Stimulated activated CD4-positive, alpha-beta T cell treated with anti-CD3 and anti-CD28 coated beads, Interleukin-15, amount 100 ng/mL, for 1 hour (primary cell): ENCODE results near the gene DMAP1.

ENCODE experiments used
- DNase-seq, 2 donors: peaks; one replicate each; pipeline ENCODE4 v3.0.0-alpha.2; 2020; ENCODE audit warnings: low read depth in 1 of 2, low spot score in 1 of 2

The DMAP1 gene

DNA sequence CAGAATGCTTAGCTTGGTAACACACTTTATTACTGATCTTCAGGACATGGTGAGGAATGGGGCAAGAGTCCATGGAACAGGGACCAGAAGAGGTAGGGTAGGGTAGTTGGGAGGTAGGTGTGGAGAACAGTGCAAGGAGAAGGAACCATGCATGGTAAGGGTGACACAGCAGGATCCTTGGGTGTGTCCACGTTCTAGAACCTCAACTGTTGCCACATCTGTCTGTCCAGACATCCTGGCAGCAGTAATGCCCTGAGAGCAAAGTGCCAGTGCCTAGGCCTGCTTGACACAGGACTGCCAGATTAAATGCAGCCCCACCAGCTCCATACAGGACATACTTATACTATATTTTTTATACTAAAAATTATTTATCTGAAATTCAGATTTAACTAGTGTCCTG lies 13.9 kb downstream of the DMAP1 start:
- DNase-seq, result no peak

DNA sequence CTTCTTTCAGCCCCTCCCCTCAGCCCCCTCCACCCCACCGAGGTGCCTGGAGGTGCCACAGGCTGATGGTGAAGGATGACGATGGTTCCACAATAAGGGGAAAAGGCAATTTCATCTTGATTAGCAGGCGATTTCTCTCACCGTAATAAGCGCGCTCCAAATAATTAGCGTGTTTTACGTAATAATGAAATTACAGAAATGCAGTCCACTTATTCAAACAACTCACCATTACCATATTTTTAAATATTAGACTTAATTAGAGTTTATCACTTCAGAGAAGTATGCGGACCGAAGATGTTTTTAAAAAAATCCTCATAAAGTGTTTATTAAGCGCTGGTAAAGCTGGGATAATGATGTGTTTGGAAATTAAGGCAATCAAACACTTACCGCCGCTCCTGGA lies 14.9 kb downstream of the DMAP1 start:
- no peak for DNase-seq

DNA sequence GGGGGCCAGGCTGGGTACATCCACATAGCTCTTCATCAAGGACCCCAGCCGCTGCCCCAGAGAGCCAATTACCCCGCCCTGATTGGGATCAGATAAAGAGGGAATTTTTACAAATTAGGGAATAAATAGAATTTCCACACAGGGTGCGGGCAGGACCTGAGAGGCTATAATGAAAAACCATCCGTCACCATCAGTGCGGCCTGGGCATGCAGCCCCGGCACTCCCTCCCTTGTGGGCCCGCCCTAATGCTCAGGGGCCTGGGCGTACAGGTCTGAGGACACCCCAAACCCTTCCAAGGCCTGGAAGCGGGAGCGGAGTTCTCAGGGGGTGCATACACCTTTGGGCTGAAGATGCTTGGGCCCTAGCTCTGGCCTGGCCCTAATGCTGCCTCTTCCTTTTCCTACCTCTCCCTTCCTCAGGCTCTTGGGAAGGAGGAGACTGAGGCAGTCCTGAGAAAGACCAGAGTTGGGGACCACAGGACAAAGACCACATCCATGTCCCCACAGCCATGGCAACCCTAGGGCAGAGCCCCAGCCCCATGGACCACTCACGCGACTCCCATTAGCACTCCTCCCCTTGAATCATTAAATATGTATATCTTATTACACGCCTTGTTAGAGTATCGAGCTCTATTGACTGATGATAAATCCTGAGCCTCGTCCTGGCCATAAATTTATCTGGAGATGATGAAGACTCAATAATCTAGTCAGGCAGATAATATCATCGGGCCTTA lies 16.3 kb downstream of the DMAP1 start:
- DNase-seq, result no peak

DNA sequence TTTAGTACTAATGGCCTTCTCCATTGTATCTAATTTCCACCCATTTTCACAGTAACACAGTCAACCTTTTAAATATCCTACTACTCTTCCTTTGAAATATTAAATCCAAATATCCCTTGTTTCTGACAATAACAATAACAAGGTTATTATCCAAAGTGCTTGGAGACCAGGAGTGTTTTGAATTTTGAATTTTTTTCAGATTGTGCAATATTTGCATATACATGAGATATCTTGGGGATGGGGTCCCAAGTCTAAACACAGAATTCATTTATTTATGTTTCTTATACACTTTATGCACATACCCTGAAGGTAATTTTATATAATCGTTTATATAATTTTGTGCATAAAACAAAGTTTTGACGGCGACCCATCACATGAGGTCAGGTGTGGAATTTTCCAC lies 17.5 kb downstream of the DMAP1 start:
- no peak for DNase-seq

DNA sequence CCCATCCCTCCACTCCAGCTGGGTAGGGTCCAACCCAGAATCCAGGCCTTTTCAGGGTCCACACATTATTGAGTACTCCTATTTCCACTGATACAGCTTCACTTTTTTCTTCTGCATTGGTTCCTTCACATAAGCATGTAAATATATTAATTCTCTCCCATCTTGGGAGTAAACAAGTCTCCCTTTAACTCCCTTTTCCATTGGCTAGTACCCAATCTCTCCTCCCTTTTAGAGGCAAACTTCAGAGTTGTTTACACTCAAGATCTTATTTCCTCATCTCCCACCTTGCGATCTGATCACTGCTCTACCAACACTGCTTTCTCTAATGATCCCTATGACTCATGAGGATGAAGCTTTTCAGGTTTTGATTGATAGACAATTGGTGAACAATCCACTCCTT lies 20.3 kb downstream of the DMAP1 start:
- no peak for DNase-seq

DNA sequence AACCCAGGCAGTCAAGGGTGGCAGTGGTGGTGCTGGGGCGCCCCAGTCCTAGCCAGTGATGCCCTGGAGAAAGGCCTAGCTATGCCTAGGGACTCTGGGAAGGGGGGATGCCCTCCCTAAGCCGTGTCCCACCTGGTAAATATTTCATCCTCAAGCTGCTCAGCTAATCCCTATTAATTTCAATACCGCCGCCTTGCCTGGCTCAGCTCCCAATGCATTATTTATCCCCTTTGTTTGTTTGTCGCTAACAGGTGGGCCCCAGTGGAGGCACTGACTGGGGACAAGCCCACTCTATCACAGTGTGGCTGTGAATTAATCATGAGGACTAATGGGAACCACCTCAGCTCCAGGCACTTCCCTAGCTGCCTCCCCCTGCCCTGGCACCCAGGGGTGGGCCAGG lies 22.5 kb downstream of the DMAP1 start:
- DNase-seq, result no peak

DNA sequence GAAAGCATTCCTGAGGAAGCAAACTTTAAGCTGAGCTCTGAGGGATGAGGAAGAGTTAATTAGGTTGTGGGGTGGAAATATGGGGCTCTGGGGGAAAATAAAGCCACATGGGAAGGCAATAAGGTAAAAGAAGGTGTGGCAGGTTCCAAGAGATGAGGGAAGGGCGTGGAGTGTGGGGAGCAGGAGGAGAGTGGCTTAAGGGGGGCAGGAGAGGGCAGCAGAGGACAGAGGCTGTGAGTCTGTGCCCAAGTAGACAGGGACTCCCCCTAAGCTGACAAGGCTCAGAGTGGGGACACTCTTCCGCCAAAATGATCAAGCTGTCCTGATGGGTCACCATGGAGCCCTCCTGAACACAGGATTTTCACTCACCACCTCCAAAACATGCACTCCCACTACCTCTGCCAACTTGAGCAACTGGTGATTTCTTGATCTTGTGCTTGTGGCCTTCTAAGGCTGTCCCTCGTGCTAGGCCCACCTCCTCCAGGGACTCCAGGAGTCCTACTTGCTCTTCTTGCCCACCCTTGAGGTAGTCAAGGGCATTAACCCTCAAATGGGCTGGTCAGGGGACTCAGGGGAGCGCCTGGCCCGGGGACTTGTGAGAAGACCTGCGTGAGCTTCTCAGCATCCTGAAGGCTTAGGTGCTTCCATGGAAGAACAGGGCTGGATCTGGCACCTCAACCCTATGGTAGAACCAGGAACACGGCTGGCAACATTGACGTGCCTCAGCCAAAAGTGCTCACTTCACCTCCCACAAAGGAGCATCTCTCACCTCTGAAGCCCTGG lies 23.4 kb downstream of the DMAP1 start:
- no peak for DNase-seq

DNA sequence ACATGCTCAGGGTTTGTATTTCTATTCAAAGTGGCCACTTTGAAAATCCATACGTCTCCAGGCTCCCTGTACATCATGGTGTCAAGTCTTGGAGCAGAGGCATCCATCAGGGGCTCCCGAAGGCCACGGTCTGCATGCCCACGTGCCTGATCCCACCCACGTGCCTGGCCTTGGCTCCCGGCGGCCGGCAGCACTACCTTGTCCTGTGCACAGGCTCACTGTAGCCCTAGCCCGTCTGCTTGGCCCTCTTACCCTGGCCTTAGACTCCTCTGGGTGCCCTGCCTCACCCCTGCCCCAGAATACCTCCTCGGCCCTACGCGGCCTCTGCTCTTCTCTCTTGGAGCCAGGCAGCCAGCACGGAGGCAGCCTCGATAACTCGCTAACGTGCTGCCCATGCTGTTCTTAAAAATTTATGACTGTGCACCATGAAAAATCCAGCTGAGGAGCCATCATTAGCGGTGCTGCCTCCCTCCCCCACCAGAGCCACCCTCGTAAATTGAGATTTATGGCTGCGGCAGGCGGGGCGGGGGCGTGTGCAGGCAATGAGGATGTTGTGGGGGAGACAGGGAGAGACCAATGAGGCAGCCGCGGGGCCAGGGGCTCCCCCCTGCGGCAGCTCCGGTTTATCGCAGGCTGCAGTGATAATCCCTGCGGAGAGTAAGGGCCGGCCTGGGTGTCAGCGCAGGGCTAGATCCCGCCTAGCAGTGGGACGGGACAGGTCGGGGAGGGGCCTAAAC lies 24.6 kb downstream of the DMAP1 start:
- DNase-seq, result peak in 1 of 2 donors; percentile 18

DNA sequence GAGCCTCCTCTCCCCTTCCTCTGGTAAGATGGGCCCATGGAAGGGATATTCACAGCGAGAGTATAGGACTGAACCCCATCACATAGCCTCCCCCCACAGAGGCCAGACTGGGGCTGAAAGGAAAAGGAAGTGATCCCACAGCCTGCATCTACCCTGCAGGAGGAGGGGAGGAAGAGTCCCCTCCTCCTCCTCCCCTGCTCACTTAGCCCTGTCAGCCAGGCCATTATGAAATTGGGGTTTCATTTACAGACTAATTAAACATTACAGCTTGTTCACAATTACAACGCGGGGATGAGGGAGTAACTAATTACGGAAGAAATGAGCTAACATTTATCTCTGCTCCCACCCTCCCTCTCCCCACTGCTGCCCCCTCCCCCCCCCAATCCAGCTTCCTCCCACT lies 25.4 kb downstream of the DMAP1 start:
- DNase-seq, result no peak

DNA sequence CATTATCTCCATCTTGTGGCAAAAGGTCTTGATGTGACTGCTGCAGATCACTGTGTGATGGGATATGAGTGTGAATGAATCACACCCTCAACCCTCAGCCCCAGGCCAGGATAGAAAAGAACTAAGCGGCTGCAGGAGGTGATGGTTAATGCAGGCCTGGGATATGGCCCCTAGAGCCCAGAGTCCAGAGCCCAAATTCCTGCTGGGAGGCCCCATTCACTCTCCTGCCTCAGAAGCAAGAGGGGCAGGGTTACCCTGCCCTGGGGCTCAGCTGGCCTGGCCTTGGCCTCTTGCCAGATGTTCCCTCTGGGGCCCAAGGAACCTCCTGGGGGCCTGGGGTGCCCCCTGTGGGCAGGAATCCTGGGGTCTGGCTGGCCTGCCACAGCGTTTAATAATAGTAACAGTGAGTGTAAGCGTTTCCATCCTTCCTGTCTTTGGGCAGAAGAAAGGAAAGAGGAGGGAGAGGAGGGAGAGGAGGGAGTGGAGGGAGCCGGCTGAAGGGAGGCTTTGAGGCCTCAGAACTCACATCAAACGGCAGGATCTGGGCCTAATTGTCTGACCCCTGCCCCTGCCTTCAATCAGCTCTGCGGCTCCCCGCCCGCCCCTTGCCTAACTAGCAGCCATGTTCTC lies 26.2 kb downstream of the DMAP1 start:
- DNase-seq, result no peak

DNA sequence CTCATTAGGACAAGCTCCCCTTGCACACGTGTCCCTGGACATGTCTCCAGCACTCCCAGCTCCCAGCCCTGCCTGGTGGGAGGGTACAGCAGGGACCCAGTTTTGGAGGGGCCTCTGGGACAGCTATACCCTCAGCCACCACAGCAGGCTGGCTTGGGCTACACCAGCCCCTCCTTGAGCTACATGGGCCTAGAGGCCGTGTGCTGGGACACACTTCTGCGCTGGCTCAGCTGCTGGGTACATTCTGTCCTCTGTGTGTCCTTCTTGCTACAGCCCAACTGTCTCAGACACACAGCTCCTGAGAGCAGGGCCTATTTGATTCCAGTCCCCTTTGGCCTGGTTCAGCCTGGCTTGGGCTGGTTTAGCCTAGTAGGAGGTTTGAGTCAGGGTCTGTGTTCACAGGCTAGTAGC lies 26.7 kb downstream of the DMAP1 start:
- DNase-seq, result no peak

DNA sequence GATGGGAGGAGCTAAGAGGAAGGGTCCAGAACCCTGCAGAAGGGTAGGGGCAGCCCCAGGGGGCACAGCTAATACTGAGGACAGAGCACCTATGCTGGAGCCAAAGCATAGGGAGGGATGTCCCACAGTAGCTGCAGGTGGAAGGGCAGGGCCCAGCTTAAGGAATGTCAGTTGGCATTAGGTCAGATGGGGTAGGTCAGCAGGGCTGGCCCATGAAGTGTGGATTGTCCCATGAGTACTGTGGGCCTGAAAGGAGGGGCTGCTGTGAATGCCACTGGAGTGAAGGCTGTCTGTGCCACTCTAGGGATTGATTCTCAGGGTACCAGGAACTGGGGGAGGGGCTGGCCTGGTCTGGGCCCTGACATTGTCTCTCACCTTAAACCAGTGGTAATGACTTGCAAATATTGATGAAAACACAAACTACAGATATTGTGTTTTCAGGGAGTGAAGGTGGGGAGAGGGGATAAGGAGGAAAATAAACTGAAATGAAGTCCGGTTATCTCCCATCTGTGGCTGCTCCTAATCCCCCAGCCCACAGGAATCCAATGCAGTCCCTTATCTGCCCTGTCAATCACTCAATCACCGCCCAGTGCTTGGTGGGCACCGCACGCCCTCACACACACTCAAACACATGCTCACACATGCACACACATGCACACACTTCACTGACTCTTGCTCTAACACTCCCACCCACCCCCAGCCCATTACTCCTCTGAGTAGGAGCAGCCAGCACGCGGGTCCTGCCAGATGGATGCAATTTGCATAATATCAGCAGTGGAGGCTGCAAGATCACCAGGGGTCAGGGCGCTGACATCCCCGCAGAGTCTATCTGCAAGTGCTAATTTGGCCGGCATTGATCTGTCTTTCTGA lies 27.8 kb downstream of the DMAP1 start:
- DNase-seq, result no peak

DNA sequence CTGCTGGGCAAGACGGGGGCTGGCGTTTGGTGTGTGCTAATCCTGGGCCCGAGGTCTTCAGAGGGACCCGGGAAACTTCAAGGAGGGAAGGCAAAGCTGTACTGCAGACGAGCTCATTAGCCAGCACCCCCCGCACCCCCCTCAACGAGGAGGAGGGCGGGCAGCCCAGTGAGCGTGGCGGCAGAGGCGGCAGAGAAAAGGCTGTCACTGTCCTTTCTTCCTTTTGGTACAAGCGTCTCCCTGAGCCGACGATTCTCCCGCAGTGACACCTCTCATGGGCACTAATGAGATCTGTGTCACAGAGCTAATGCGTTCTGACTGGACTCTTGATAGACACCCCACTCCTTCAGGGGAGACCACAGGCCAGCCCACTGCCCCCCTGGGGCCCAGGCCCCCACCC lies 29.5 kb downstream of the DMAP1 start:
- DNase-seq, result no peak

DNA sequence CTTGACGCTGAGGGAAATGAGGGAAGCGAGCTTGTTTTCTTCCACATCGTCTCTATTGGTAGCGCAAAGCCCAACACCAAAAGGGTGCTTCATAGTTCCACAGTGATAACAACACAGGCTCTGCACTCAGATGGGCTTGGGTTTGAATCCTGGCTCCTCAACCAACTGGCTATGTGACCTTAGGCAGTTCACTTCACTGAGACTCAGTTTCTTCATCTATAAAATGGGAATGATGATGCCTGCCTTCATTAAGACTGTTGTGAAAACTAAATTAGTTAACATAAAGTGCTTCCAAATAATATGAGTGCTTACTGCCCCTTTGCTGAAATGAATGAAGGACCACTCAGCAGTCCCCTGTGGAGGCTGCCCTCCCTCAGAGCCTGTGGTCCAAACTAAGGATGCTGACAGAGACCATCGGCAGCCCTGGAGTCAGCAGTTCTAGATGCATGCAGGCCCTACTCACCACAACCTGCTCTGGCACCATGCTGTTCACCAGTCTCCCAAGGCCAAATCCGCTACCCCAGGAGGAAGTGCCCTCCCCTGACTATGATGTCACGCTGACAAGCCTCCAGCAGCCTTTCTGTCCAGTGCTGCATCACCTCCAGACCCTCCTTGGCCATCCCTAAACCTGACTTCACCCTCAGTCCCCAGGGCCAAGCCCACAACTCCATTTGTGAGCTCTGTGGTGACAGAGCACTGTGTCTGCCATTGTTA lies 30.7 kb downstream of the DMAP1 start:
- DNase-seq, result no peak

DNA sequence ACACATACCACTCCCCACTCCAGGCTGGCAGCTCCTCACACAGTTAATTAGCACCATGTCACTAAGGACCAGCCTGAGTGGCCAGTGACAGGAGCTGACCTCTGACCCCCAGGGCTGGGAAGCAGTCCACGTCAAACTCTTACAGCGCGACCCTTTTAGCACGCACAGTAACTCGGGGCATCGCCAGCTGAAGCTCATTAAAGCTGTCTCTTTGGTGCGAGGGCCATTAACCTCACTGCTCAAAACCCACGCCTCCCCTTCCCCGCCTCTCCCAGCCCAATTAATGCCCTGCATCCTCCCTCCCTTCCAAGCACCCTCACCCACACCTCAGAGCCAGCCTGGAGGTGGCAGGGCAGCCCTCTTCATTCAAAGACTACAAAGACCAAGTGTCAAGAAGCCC lies 31.7 kb downstream of the DMAP1 start:
- DNase-seq, result no peak

DNA sequence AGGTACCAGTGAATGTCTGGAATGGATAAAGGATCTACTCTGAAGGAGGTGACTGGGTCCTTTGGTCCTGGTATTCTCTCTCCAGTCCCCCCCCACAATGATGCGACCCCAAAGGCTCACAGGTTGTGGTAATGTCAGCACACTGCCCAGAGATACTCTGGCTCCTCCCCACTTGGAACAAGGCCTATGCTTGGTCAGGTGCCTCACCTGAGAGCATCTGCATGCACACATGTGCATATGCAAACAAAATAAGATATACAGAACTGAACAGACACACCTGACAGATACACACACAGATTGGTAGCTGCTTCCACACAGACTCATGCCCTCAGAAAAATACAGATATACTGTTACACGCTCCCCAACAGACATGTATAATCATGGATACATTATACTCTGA lies 33.5 kb downstream of the DMAP1 start:
- DNase-seq, result no peak

DNA sequence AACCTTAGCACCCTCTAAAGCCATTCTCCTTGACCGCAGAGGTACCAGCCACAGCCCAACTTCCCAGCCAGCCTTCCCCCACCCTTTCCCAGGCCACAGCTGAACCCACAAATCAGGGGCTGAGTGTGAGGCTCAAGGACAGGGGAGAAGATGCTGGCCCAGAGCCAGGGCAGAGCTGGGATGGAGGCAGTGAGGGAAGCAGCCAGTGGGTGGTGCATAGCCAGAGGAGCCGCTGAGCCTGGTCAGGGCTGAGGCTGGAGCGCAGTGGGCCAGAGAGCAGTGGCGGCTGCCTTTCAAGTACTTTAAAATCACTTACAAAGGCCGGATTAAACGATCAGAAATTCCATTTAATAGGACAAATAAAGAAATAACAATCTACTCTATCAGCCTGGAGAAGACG lies 36.3 kb downstream of the DMAP1 start:
- DNase-seq, result no peak

DNA sequence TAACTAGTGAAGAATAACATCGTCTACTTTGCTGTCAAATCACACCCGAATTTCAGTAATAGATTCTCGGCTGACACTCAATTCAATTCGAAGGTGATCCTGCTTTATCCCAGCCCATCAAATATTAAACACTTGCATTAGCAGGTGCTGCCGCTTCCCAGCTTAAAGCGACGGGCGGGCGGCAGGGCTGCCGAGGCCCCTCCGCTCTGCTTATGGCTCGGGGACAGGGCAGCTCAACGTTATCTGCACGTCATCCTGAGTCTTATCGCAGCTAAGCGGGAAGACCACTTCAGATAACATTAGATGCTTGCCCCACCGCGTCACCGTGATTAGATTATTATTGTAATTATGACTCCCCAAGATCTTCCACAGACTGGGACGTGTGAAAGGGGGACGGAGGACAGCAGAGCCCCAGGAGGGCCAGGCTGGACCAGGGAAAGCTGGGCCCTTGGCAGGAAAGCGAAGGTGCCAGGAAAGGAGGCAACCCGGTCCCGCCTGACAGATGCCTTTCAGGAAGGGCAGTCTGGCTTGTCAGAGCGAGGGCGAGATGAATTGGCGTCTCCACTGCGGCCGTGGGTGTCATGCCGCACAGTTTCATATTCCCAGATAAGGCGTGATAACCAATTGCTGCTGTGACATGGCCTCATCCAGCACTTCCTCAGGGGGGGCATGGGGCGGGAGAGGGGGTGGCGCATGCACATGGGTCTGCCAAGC lies 37.0 kb downstream of the DMAP1 start:
- no peak for DNase-seq

DNA sequence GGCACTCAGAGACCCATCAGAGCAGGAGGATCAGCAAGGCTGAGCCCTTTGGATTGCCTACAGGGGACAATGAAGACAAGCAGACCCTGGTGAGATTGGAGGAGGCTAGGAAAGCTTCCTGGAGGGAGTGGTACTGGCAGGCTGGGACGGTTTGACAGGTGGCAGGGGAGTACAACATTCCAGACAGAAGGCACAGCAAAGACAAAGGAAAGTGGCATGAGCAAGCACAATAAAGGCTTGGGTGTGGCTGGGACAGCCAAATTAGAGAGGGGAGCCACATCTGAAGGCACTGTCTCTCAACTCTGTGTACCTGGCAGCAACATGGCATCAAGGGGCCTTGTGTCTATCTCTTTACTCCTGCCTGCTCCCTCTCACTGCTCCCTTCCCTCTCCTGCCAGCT lies 38.2 kb downstream of the DMAP1 start:
- no peak for DNase-seq
